AG04449 (cell line): Measurements from ENCODE around the gene RAB3IL1.
"Not testable (repeated sequence)": the region's sequence is repeated elsewhere in the genome, so short reads cannot be mapped to it uniquely, and the experiment has no call there.

Experiments
- CTCF ChIA-PET: fragments of 350-600 bp; formaldehyde crosslinking; extraction: SDS; loops from one replicate; lab custom pipeline; 2021; ENCODE audit warnings: antibody characterized with exemption; lab: Yijun Ruan, JAX
- POLR2A ChIA-PET: fragments of 400-600, 350-600 bp; formaldehyde crosslinking; extraction: SDS; loops from one replicate; lab custom pipeline; 2020; ENCODE audit warnings: antibody characterized with exemption, inconsistent platforms; lab: Yijun Ruan, JAX
- DNase-seq: peaks from one replicate; pipeline ENCODE4 v3.0.0-alpha.2; 2010; ENCODE audit warnings: low read depth, low spot score
- H3K4me3 ChIP-seq: 2 replicates; pipeline ENCODE4 v1.5.1; 2011; ENCODE audit warnings: low read depth, mild to moderate bottlenecking, control low read depth, low read length
- CTCF ChIP-seq: IDR thresholded peaks from one replicate; pipeline ENCODE4 v1.5.1; 2011; ENCODE audit warnings: mild to moderate bottlenecking, moderate library complexity, low read length, control low read depth, inconsistent platforms; ENCODE audit not compliant: insufficient read depth; ENCODE audit errors: missing control alignments

RAB3IL1 gene

GRCh38 chr11:61954851-61955421 lies 37.6 kb upstream of the RAB3IL1 start:
- TF ChIP-seq CTCF, result peak; percentile 54
- ChIA-PET POLR2A (interaction anchor here (0.6 to 1.4 kb wide), 4 partner anchors 9 to 84 kb away, joined by 4 to 6 read pairs (median 5); partner anchors contain the start of gene FTH1), CTCF (interaction anchor here (1.0 to 12.3 kb wide), 8 partner anchors 11 to 153 kb away, joined by 3 to 568 read pairs (median 4); no protein-coding TSS in a partner anchor)
- no peak for DNase-seq
- peak overlapping the region; percentile 37 for H3K4me3 ChIP-seq

DNA sequence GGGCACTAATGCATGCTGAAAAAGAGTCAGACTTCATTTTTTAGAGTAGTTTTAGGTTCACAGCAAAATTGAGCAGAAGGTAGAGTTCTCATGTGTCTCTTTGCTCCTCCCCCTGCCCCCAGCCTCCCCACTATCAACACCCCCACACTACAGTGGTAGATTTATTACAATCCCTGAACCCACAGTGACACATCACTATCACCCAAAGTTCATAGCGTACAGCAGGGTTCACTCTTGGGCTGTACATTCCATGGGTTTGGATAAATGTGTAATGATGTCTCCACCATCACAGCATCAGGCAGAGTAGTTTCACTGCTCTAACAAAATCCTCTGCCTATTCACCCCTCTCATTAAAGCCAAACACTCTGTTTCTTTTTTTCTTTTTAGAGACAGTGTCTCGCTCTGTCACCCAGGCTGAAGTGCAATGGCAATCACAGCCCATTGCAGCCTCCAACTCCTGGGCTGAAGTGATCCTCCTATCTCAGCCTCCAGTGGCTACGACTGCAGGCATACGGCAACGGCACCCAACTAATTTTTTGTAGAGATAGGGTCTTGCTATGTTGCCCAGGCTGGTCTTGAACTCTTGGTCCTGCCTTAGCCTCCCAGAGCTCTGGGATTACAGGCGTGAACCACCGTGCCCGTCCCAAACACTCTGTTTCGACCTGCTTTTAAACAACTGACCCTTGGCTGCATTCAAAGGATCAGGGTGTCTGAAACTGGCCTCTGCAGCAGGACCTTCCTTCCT lies 36.9 kb upstream of the RAB3IL1 start:
- DNase-seq, result no peak
- POLR2A ChIA-PET, result interaction anchor here (0.6 to 1.4 kb wide), 4 partner anchors 9 to 84 kb away, joined by 4 to 6 read pairs (median 5); partner anchors contain the start of gene FTH1
- TF ChIP-seq CTCF, result no peak
- CTCF ChIA-PET, result interaction anchor here (1.1 to 12.3 kb wide), 6 partner anchors 14 to 154 kb away, joined by 3 to 568 read pairs (median 9); no protein-coding TSS in a partner anchor
- no peak overlapping the region for H3K4me3 ChIP-seq

- POLR2A ChIA-PET, result interaction anchor here (4.6 kb wide), 1 partner anchor 10 kb away, joined by 44 read pairs; no protein-coding TSS in a partner anchor
- DNase-seq, H3K4me3 ChIP-seq: not testable (repeated sequence)
- CTCF ChIA-PET, result interaction anchor here (0.9 to 12.3 kb wide), 4 partner anchors 53 to 159 kb away, joined by 3 to 568 read pairs (median 190); partner anchors contain the start of genes FEN1 and TMEM258
Measured at GRCh38 chr11:61953632-61954031, 36.3 kb upstream of the RAB3IL1 start.

- H3K4me3 ChIP-seq, result no peak overlapping the region
- TF ChIP-seq CTCF, result no peak
- CTCF ChIA-PET, result interaction anchor here (0.9 to 12.3 kb wide), 4 partner anchors 53 to 158 kb away, joined by 3 to 568 read pairs (median 190); partner anchors contain the start of genes FEN1 and TMEM258
- no peak for DNase-seq
- POLR2A ChIA-PET, result interaction anchor here (4.6 kb wide), 1 partner anchor 10 kb away, joined by 44 read pairs; no protein-coding TSS in a partner anchor
Measured at GRCh38 chr11:61952882-61953281, 35.5 kb upstream of the RAB3IL1 start.

DNA sequence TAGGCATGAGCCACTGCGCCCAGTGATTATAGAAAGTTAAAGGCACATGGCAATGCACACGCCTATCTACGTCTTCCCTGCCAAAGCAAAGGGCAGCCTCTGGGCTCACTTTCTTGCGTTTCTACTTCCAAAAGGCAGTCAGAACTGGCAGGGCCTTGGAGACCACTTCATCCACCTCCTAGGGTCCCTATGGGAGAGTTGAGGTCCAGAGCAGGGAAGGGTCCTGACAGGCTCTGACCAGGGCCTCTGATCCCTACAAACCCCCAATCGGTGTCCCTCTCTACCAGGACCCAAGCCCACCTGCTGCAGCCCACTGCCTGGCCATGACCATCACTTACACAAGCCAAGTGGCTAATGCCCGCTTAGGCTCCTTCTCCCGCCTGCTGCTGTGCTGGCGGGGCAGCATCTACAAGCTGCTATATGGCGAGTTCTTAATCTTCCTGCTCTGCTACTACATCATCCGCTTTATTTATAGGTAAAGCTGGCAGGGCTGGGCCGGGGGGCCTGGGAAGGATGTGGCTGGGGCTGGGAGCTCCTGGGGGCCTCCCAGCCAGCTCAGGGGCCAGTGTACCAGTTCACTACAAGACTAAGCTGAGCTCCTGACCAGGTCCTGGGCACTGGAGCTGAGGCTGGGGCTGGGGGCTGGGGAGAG lies 34.2 kb upstream of the RAB3IL1 start:
- no peak for TF ChIP-seq CTCF
- no peak overlapping the region for H3K4me3 ChIP-seq
- POLR2A ChIA-PET, result interaction anchor here (0.6 to 4.6 kb wide), 3 partner anchors 12 to 116 kb away, joined by 3 to 44 read pairs (median 3); no protein-coding TSS in a partner anchor
- CTCF ChIA-PET, result interaction anchor here (1.1 to 12.3 kb wide), 6 partner anchors 10 to 157 kb away, joined by 4 to 568 read pairs (median 141); partner anchors contain the start of genes FEN1 and TMEM258
- DNase-seq, result no peak

DNA sequence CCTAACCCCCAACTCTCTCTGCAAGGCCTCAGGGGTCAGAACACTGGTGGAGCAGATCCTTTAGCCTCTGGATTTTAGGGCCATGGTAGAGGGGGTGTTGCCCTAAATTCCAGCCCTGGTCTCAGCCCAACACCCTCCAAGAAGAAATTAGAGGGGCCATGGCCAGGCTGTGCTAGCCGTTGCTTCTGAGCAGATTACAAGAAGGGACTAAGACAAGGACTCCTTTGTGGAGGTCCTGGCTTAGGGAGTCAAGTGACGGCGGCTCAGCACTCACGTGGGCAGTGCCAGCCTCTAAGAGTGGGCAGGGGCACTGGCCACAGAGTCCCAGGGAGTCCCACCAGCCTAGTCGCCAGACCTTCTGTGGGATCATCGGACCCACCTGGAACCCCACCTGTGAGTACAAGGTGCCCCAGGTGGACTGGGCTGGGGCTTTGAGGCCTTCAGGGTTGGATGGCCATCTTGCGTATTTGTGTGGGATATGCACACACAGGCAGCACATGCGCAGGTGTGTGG lies 32.7 kb upstream of the RAB3IL1 start, which contains the start of gene BEST1:
Gene BEST1, plus strand, starts transcription at position 317 of the 513 bp plus-strand sequence. CDS start 1,456 bp downstream, outside the sequence.
- H3K4me3 ChIP-seq, result no peak within 1 kb of the TSS
- no peak for TF ChIP-seq CTCF
- DNase-seq, result no peak
- CTCF ChIA-PET, result interaction anchor here (1.0 to 12.3 kb wide), 13 partner anchors 10 to 184 kb away, joined by 3 to 568 read pairs (median 33); partner anchors contain the start of genes FEN1, RAB3IL1 and TMEM258
- POLR2A ChIA-PET, result interaction anchor here (0.7 to 4.6 kb wide), 4 partner anchors 13 to 162 kb away, joined by 3 to 44 read pairs (median 8); partner anchors contain the start of genes FADS2 and FTH1
